WI38 (cell line): ENCODE data around the gene GMDS.

Source experiments
- H3K4me3 ChIP-seq: 2 replicates; pipeline ENCODE4 v1.5.1; 2011; ENCODE audit warnings: low read depth, mild to moderate bottlenecking, control low read depth, low read length
- CTCF ChIP-seq: IDR thresholded peaks from 2 replicates; pipeline ENCODE4 v1.5.1; 2012; ENCODE audit warnings: low read depth, mild to moderate bottlenecking, control low read depth, low read length

Gene GMDS

GRCh38 chr6:2117447-2117846 lies 128.0 kb downstream of the GMDS start:
- TF ChIP-seq CTCF = no peak
- H3K4me3 ChIP-seq = no peak overlapping the region

- no peak for TF ChIP-seq CTCF
- H3K4me3 ChIP-seq = no peak overlapping the region
Observed at GRCh38 chr6:2116496-2116895, 128.9 kb downstream of the GMDS start.

- H3K4me3 ChIP-seq = no peak overlapping the region
- no peak for TF ChIP-seq CTCF
Observed at GRCh38 chr6:2114100-2114499, 131.3 kb downstream of the GMDS start.

- no peak for TF ChIP-seq CTCF
- H3K4me3 ChIP-seq = peak overlapping the region; percentile 27
Observed at GRCh38 chr6:2111162-2111677, 134.2 kb downstream of the GMDS start.

GRCh38 chr6:2110504-2110903 lies 134.9 kb downstream of the GMDS start:
- H3K4me3 ChIP-seq = peak overlapping the region; percentile 27
- TF ChIP-seq CTCF = no peak

GRCh38 chr6:2109796-2110195 lies 135.6 kb downstream of the GMDS start:
- TF ChIP-seq CTCF = no peak
- no peak overlapping the region for H3K4me3 ChIP-seq

GRCh38 chr6:2108700-2109306 lies 136.6 kb downstream of the GMDS start:
- no peak for TF ChIP-seq CTCF

More at GRCh38 chr6:2108700-2109306, 136.6 kb downstream of the GMDS start:
- H3K4me3 ChIP-seq = no peak overlapping the region
